Measurements from ENCODE around the gene HACL1.

The HACL1 gene

DNA sequence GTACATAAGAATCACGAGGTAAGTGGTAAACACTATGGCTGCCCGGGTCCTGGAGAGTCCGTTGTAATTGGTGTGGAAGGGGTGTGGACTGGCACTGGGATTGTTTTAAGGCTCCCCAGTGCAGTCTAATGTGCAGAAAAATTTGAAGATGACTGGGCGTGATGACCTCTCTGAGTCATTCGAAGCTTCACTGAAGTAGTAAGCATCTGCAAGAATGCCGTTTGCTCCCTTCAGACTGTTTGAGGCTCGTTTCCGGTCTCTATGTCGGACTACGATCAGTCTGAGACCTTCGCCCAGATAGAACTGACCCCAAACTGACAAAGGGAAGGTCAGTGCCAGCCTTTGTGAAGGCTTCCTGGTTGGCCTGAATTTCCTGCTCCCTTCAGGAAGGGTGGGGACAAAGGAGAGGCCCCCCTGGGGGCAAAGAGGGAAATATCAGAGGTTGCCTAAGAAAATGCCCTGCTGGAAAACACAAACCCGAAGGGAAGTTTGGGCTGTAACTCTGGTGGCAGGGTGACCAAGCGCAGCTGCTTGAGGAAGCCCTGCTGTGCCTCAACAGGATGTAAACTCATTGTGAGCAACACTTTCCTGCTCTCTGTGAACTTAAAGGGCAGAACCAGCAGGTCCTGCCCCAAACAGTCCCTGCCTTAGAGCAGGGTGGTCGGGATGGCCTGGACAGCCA, 34.8 kb upstream of the HACL1 start:
- no peak overlapping the region for H3K4me3 ChIP-seq (ENCODE audit: low read depth, low read length)
- no peaks in the 10 kb centered on the region for H3K27me3 ChIP-seq (replicated peaks)
- H3K27ac ChIP-seq = peak overlapping the region; percentile 99
- peak; percentile 93 for DNase-seq
- H3K36me3 ChIP-seq (replicated peaks) = no peaks in the 10 kb centered on the region
- TF ChIP-seq, protein P1, sequence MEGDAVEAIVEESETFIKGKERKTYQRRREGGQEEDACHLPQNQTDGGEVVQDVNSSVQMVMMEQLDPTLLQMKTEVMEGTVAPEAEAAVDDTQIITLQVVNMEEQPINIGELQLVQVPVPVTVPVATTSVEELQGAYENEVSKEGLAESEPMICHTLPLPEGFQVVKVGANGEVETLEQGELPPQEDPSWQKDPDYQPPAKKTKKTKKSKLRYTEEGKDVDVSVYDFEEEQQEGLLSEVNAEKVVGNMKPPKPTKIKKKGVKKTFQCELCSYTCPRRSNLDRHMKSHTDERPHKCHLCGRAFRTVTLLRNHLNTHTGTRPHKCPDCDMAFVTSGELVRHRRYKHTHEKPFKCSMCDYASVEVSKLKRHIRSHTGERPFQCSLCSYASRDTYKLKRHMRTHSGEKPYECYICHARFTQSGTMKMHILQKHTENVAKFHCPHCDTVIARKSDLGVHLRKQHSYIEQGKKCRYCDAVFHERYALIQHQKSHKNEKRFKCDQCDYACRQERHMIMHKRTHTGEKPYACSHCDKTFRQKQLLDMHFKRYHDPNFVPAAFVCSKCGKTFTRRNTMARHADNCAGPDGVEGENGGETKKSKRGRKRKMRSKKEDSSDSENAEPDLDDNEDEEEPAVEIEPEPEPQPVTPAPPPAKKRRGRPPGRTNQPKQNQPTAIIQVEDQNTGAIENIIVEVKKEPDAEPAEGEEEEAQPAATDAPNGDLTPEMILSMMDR (IDR thresholded peaks at IDR 0.05; ENCODE audit: low read depth, low read length, missing control alignments) = peak; percentile 7
- in situ Hi-C loops (cut with HindIII; ENCODE audit: low pct_ligation_motif_present, low sequenced_read_pairs) = loop anchor here (25.0 kb wide), 1 partner anchor 151 kb away; the partner anchor contains the start of gene ANKRD28

GRCh38 chr3:15635121-15635661, 33.8 kb upstream of the HACL1 start:
- Histone ChIP-seq H3K36me3 (replicated peaks) (no peaks in the 10 kb centered on the region), H3K27ac (peak overlapping the region; percentile 99), H3K4me3 (ENCODE audit: low read depth, low read length) (no peak overlapping the region), H3K27me3 (replicated peaks) (no peaks in the 10 kb centered on the region)
- no peak for DNase-seq
- TF ChIP-seq, protein P1 (IDR thresholded peaks at IDR 0.05; ENCODE audit: low read depth, low read length, missing control alignments) = no peak
- in situ Hi-C loops (cut with HindIII; ENCODE audit: low pct_ligation_motif_present, low sequenced_read_pairs) = loop anchor here (25.0 kb wide), 1 partner anchor 152 kb away; the partner anchor contains the start of gene ANKRD28

- Histone ChIP-seq H3K36me3 (replicated peaks) (no peaks in the 10 kb centered on the region), H3K4me3 (ENCODE audit: low read depth, low read length) (no peak overlapping the region), H3K27ac (peak overlapping the region; percentile 99), H3K27me3 (replicated peaks) (no peaks in the 10 kb centered on the region)
- in situ Hi-C loops (cut with HindIII; ENCODE audit: low pct_ligation_motif_present, low sequenced_read_pairs) = loop anchor here (25.0 kb wide), 1 partner anchor 153 kb away; the partner anchor contains the start of gene ANKRD28
- no peak for DNase-seq
- TF ChIP-seq, protein P1 (IDR thresholded peaks at IDR 0.05; ENCODE audit: low read depth, low read length, missing control alignments) = no peak
These were observed 33.3 kb upstream of the HACL1 start for GRCh38 chr3:15634671-15635070.

DNA sequence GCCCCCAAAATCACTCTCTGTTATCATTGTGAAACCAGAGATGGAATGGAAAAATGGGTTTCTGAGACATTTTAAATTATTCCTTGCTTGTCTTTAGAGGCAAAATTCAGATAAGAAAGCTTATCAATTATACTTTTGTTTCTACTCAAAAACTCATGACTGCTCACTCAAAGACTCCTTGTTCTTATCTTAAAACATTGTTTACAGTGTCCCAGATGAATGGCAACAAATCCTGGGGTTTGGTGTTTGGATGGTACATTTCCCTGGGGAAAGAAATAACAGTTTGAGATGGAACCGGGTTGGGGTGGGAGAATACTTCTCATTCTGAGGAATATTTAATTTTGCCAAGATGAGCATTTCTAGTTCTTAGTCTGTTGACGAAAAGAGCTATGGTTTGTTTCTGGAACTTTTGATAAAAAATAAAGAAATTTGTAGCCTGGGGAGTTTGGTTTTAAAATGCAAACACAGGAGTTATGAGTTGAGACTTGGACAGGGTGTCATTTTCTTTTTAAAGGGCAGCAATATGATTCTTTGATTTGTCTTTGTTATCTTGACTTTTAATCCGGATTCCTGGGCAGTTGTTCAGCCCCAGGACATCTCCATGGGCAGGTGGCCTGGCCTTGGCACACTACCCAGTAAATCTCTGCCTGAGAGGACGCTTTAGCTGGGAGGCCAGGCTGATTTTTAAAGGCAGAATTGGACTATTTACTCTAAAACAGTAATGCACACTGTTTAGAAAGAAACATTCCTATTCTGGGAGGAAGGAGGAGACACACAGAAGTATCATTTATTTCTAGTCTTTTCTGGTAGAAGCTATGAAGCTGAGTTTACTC, 32.6 kb upstream of the HACL1 start:
- no peaks in the 10 kb centered on the region for H3K36me3 ChIP-seq (replicated peaks)
- TF ChIP-seq, protein P1 (IDR thresholded peaks at IDR 0.05; ENCODE audit: low read depth, low read length, missing control alignments) = no peak
- in situ Hi-C loops (cut with HindIII; ENCODE audit: low pct_ligation_motif_present, low sequenced_read_pairs) = loop anchor here (25.0 kb wide), 1 partner anchor 153 kb away; the partner anchor contains the start of gene ANKRD28
- no peak for DNase-seq
- H3K27ac ChIP-seq = peak overlapping the region; percentile 99
- H3K27me3 ChIP-seq (replicated peaks) = no peaks in the 10 kb centered on the region
- no peak overlapping the region for H3K4me3 ChIP-seq (ENCODE audit: low read depth, low read length)

DNA sequence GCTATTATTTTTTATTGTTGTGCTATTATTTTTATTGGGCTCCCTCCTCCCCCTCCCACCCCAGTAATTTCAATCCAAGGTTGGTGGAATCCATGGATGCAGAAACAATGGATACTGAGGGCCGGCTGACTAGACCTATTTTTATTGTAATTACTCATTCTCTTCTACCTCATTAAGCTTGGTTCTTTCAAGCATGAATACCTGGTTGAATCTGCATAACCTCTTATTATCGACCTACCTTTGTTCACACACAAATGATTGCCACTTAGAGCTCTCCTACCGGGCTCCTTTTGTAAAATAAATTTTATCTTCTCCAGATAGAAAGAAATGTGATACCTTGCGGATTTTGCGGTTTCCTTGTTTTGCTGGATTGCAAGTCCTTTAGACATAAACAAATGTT, 31.8 kb upstream of the HACL1 start:
- Histone ChIP-seq H3K36me3 (replicated peaks) (no peaks in the 10 kb centered on the region), H3K4me3 (ENCODE audit: low read depth, low read length) (no peak overlapping the region), H3K27me3 (replicated peaks) (no peaks in the 10 kb centered on the region), H3K27ac (peak overlapping the region; percentile 99)
- TF ChIP-seq, protein P1 (IDR thresholded peaks at IDR 0.05; ENCODE audit: low read depth, low read length, missing control alignments) = no peak
- in situ Hi-C loops (cut with HindIII; ENCODE audit: low pct_ligation_motif_present, low sequenced_read_pairs) = loop anchor here (25.0 kb wide), 1 partner anchor 154 kb away; the partner anchor contains the start of gene ANKRD28
- DNase-seq = no peak

All from brain microvascular endothelial cell (primary cell).